ENCODE data around the gene ZFYVE19. TPM values are rescaled to one million over a fixed set of nuclear protein-coding genes. Genes with fewer than 3 reads are reported as not detected.
"Not testable (repeated sequence)": the region's sequence is repeated elsewhere in the genome, so short reads cannot be mapped to it uniquely, and the experiment has no call there.

The ZFYVE19 gene
- total and polyA plus RNA-seq, 8 donors: 10.3 to 31.0 (median 23.5) TPM

- Histone ChIP-seq H3K4me1 (peaks cover 10 to 23% (median 18%) of the 10 kb centered on the region in 4 donors), H3K36me3 (peaks cover 20 to 37% (median 34%) of the 10 kb centered on the region in 4 donors), H3K27me3 (peaks cover 0 to 6% (median 0%) of the 10 kb centered on the region in 3 donors), H3K4me3 (no peak overlapping the region), H3K9me3 (no peaks in the 10 kb centered on the region), H3K27ac (no peak overlapping the region)
- 63 to 79% (median 72%) methylated on average over 10 of the region's 10 CpGs for WGBS, 5 donors
- DNase-seq: no peak
- intact Hi-C loops (cut with DNase I; ENCODE audit: low total_unique reads): no loop called here
- TF ChIP-seq EP300 (IDR thresholded peaks at IDR 0.05) (no peak), POLR2AphosphoS5 (IDR thresholded peaks at IDR 0.05) (no peak), POLR2A (IDR thresholded peaks at IDR 0.05) (no peak), CTCF (IDR thresholded peaks at IDR 0.05) (no peak)
Measured at GRCh38 chr15:40858706-40859105, 51.8 kb downstream of the ZFYVE19 start.

- intact Hi-C loops (cut with DNase I; ENCODE audit: low total_unique reads): no loop called here
- peaks cover 10 to 29% (median 18%) of the 10 kb centered on the region in 4 donors for H3K4me1 ChIP-seq
- H3K36me3 ChIP-seq: peaks cover 16 to 31% (median 28%) of the 10 kb centered on the region in 4 donors
- no peak for TF ChIP-seq EP300 (IDR thresholded peaks at IDR 0.05)
- peak in 5 of 7 experiments; percentile 59 to 84 (median 68) for TF ChIP-seq CTCF (IDR thresholded peaks at IDR 0.05)
- peak in 1 of 3 donors; percentile 64 for TF ChIP-seq POLR2AphosphoS5 (IDR thresholded peaks at IDR 0.05)
- no peak for TF ChIP-seq POLR2A (IDR thresholded peaks at IDR 0.05)
- H3K4me3 ChIP-seq: no peak overlapping the region
- H3K27ac ChIP-seq: peak overlapping the region in 1 of 5 donors; percentile 27
- H3K27me3 ChIP-seq: peaks cover 0 to 12% (median 0%) of the 10 kb centered on the region in 3 donors
- no peaks in the 10 kb centered on the region for H3K9me3 ChIP-seq
- DNase-seq: peak; percentile 89 to 94
- 35 to 43% (median 37%) methylated on average over 18 of the region's 18 CpGs for WGBS, 5 donors
Measured at GRCh38 chr15:40859206-40859851, 52.4 kb downstream of the ZFYVE19 start.

GRCh38 chr15:40861147-40861546, 54.3 kb downstream of the ZFYVE19 start:
- DNase-seq; H3K9me3 ChIP-seq; intact Hi-C loops (cut with DNase I; ENCODE audit: low total_unique reads); H3K4me3 ChIP-seq: not testable (repeated sequence)
- Histone ChIP-seq H3K4me1 (peaks cover 10 to 33% (median 20%) of the 10 kb centered on the region in 4 donors), H3K27me3 (peaks cover 0 to 20% (median 0%) of the 10 kb centered on the region in 3 donors), H3K27ac (peak overlapping the region in 2 of 5 donors; percentile 16 to 21), H3K36me3 (peaks cover 8 to 12% (median 10%) of the 10 kb centered on the region in 4 donors)
- 53 to 77% (median 62%) methylated on average over 4 of the region's 4 CpGs for WGBS, 5 donors

- H3K4me3 ChIP-seq: no peak overlapping the region
- 25 to 63% (median 35%) methylated on average over 2 to 4 of the region's 4 CpGs for WGBS, 5 donors
- H3K9me3 ChIP-seq: no peaks in the 10 kb centered on the region
- intact Hi-C loops (cut with DNase I; ENCODE audit: low total_unique reads): no loop called here
- H3K27ac ChIP-seq: peak overlapping the region in 3 of 5 donors; percentile 7 to 63 (median 15)
- H3K4me1 ChIP-seq: peaks cover 0 to 23% (median 8%) of the 10 kb centered on the region in 4 donors
- no peaks in the 10 kb centered on the region for H3K36me3 ChIP-seq
- peak in 2 of 3 donors; percentile 19 to 29 for TF ChIP-seq POLR2AphosphoS5 (IDR thresholded peaks at IDR 0.05)
- TF ChIP-seq POLR2A (IDR thresholded peaks at IDR 0.05): no peak
- DNase-seq: peak; percentile 44 to 68
- peaks cover 0 to 17% (median 0%) of the 10 kb centered on the region in 3 donors for H3K27me3 ChIP-seq
Measured at GRCh38 chr15:40863660-40864270, 56.9 kb downstream of the ZFYVE19 start.

Small RNA genes within 50 kb of the gene (small RNA-seq; reads per million reads assigned to genes)
- 0 reads per million in 4 donors for gene SUMO2P15

Other genes with a start within 250 kb of the ZFYVE19 start
- gene CCDC32, start 242.0 kb upstream of the ZFYVE19 start, total RNA-seq: 10 to 100 TPM; 12.3 to 39.4 (median 32.9) TPM
- gene CCDC32, start 242.0 kb upstream of the ZFYVE19 start, polyA plus RNA-seq: 10 to 100 TPM; 14.4 to 65.7 (median 28.1) TPM
- 10 to 100 TPM in 1 of 5 donors, 1 to 10 TPM in 2, not detected in 2; 7.0 to 12.1 (median 8.1) TPM for gene RPUSD2, start 237.8 kb upstream of the ZFYVE19 start, total RNA-seq
- 10 to 100 TPM in 1 of 3 donors, 1 to 10 TPM in 2; 5.6 to 11.9 (median 6.6) TPM for gene RPUSD2, start 237.8 kb upstream of the ZFYVE19 start, polyA plus RNA-seq
- gene KNL1, start 212.8 kb upstream of the ZFYVE19 start, total RNA-seq: 10 to 100 TPM in 2 of 5 donors, 1 to 10 TPM in 3; 1.4 to 57.8 (median 8.7) TPM
- 1 to 10 TPM in 2 of 3 donors, under 1 TPM in 1; 0.50 to 1.8 (median 1.4) TPM for gene KNL1, start 212.8 kb upstream of the ZFYVE19 start, polyA plus RNA-seq
- 1 to 10 TPM in 1 of 5 donors, under 1 TPM in 2, not detected in 2; 0.58 to 3.5 (median 0.87) TPM for gene RAD51, start 111.9 kb upstream of the ZFYVE19 start, total RNA-seq
- gene RAD51, start 111.9 kb upstream of the ZFYVE19 start, polyA plus RNA-seq: 1 to 10 TPM; 1.6 to 2.7 (median 2.4) TPM
- gene RMDN3, start 51.8 kb upstream of the ZFYVE19 start, total RNA-seq: 10 to 100 TPM in 4 of 5 donors, not detected in 1; 25.2 to 63.8 (median 48.2) TPM
- gene RMDN3, start 51.8 kb upstream of the ZFYVE19 start, polyA plus RNA-seq: 10 to 100 TPM; 12.6 to 21.2 (median 15.0) TPM
- gene GCHFR, start 43.0 kb upstream of the ZFYVE19 start, total RNA-seq: 10 to 100 TPM in 2 of 5 donors, 1 to 10 TPM in 1, not detected in 2; 1.3 to 13.6 (median 11.7) TPM
- 10 to 100 TPM; 21.4 to 37.4 (median 29.3) TPM for gene GCHFR, start 43.0 kb upstream of the ZFYVE19 start, polyA plus RNA-seq
- 10 to 100 TPM in 1 of 5 donors, not detected in 4; 39.3 TPM for gene C15orf62, start 37.1 kb upstream of the ZFYVE19 start, total RNA-seq
- 1 to 10 TPM in 1 of 3 donors, under 1 TPM in 2; 0.25 to 4.5 (median 0.31) TPM for gene C15orf62, start 37.1 kb upstream of the ZFYVE19 start, polyA plus RNA-seq
- 10 to 100 TPM; 11.0 to 64.2 (median 22.9) TPM for gene DNAJC17, start 384 bp downstream of the ZFYVE19 start, total RNA-seq
- gene DNAJC17, start 384 bp downstream of the ZFYVE19 start, polyA plus RNA-seq: 10 to 100 TPM; 33.6 to 66.7 (median 53.9) TPM
- 10 to 100 TPM in 1 of 5 donors, 1 to 10 TPM in 1, not detected in 3; 2.2 to 20.0 TPM for gene PPP1R14D, start 21.6 kb downstream of the ZFYVE19 start, total RNA-seq
- gene PPP1R14D, start 21.6 kb downstream of the ZFYVE19 start, polyA plus RNA-seq: 1 to 10 TPM in 2 of 3 donors, under 1 TPM in 1; 0.63 to 4.1 (median 1.4) TPM
- 100 to 1,000 TPM in 4 of 5 donors, 10 to 100 TPM in 1; 58.6 to 394 (median 178) TPM for gene SPINT1, start 37.0 kb downstream of the ZFYVE19 start, total RNA-seq
- gene SPINT1, start 37.0 kb downstream of the ZFYVE19 start, polyA plus RNA-seq: 10 to 100 TPM; 16.8 to 76.8 (median 52.3) TPM
- 1 to 10 TPM in 4 of 5 donors, not detected in 1; 1.3 to 3.2 (median 1.7) TPM for gene RHOV, start 67.1 kb downstream of the ZFYVE19 start, total RNA-seq
- 10 to 100 TPM in 1 of 3 donors, 1 to 10 TPM in 2; 1.2 to 87.8 (median 1.4) TPM for gene RHOV, start 67.1 kb downstream of the ZFYVE19 start, polyA plus RNA-seq
- 10 to 100 TPM in 4 of 5 donors, 1 to 10 TPM in 1; 1.8 to 24.2 (median 20.3) TPM for gene VPS18, start 87.4 kb downstream of the ZFYVE19 start, total RNA-seq
- 10 to 100 TPM in 1 of 3 donors, 1 to 10 TPM in 2; 5.7 to 10.8 (median 6.1) TPM for gene VPS18, start 87.4 kb downstream of the ZFYVE19 start, polyA plus RNA-seq
- gene DLL4, start 122.3 kb downstream of the ZFYVE19 start, total RNA-seq: 10 to 100 TPM in 1 of 5 donors, 1 to 10 TPM in 3, under 1 TPM in 1; 0.89 to 20.0 (median 3.3) TPM
- gene DLL4, start 122.3 kb downstream of the ZFYVE19 start, polyA plus RNA-seq: 1 to 10 TPM in 2 of 3 donors, under 1 TPM in 1; 0.56 to 2.2 (median 1.5) TPM
- gene CHAC1, start 146.4 kb downstream of the ZFYVE19 start, total RNA-seq: 10 to 100 TPM in 1 of 5 donors, 1 to 10 TPM in 4; 1.3 to 17.1 (median 2.9) TPM
- gene CHAC1, start 146.4 kb downstream of the ZFYVE19 start, polyA plus RNA-seq: 10 to 100 TPM in 2 of 3 donors, 1 to 10 TPM in 1; 5.7 to 61.6 (median 25.5) TPM